Ishikawa (cell line): ENCODE results near the gene MEGF11.

Experiments used
- CEBPB ChIP-seq: IDR thresholded peaks from 2 replicates; pipeline ENCODE4 v1.6.1; 2012
- CREB1 ChIP-seq: IDR thresholded peaks from 2 replicates; pipeline ENCODE4 v1.6.1; 2012; ENCODE audit warnings: low read depth
- EGR1 ChIP-seq: IDR thresholded peaks from 2 replicates; pipeline ENCODE4 v1.6.1; 2012
- EP300 ChIP-seq: IDR thresholded peaks from 2 replicates; pipeline ENCODE4 v1.6.1; 2012; ENCODE audit warnings: borderline replicate concordance
- FOXM1 ChIP-seq: IDR thresholded peaks from 2 replicates; pipeline ENCODE4 v1.6.1; 2012; ENCODE audit warnings: low read depth, borderline replicate concordance
- NFIC ChIP-seq: IDR thresholded peaks from 2 replicates; pipeline ENCODE4 v1.6.1; 2012
- RAD21 ChIP-seq: IDR thresholded peaks from 2 replicates; pipeline ENCODE4 v1.6.1; 2012; ENCODE audit warnings: low read depth
- TAF1 ChIP-seq: IDR thresholded peaks from 2 replicates; pipeline ENCODE4 v1.6.1; 2012; ENCODE audit warnings: low read depth, mild to moderate bottlenecking
- TCF12 ChIP-seq: IDR thresholded peaks from 2 replicates; pipeline ENCODE4 v1.6.1; 2012; ENCODE audit warnings: low read depth
- TEAD4 ChIP-seq: IDR thresholded peaks from 2 replicates; pipeline ENCODE4 v1.6.1; 2012
- YY1 ChIP-seq: IDR thresholded peaks from 2 replicates; pipeline ENCODE4 v1.6.1; 2012; ENCODE audit warnings: low read depth
- ZBTB7A ChIP-seq: IDR thresholded peaks from 2 replicates; pipeline ENCODE4 v1.6.1; 2012; ENCODE audit warnings: low read depth
- TF ChIP-seq, protein P1 (sequence below): IDR thresholded peaks from 2 replicates; pipeline ENCODE4 v1.6.1; 2012; ENCODE audit warnings: low read depth, mild to moderate bottlenecking
- TF ChIP-seq, protein P2 (sequence below): IDR thresholded peaks from 2 replicates; pipeline ENCODE4 v1.6.1; 2012
- TF ChIP-seq, protein P3 (sequence below): IDR thresholded peaks from 2 replicates; pipeline ENCODE4 v1.6.1; 2012

The MEGF11 gene

DNA sequence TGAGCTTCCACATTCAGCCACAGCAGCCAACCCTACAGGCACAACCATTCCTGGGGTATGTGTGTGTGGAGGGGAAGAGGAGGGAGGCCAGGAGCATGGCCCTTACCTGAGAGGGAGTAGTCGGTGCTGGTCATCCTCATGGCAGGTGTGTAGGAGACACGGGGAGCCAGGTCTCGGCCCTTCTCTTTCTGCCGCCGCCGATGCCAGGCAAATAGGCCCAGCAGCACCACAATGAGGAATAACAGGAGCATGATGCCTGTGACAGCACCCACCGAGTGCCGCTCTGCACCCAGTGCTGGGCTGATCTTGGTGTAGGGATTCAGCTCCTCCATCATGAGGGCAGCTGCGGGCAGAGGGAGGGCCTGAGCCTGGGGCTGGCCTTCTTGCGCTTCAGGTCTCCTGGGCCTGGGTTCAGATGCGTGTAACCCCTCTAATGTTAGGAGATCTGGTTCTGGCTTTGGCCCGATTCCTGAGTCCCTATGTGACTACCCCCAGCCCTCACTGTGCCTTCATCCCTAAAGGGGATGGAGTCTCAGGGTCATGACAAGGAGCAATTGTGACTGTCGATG lies 339.8 kb downstream of the MEGF11 start:
- TF ChIP-seq TAF1 (no peak), RAD21 (no peak), ZBTB7A (no peak), CREB1 (no peak), TEAD4 (no peak)
- TF ChIP-seq, protein P1, sequence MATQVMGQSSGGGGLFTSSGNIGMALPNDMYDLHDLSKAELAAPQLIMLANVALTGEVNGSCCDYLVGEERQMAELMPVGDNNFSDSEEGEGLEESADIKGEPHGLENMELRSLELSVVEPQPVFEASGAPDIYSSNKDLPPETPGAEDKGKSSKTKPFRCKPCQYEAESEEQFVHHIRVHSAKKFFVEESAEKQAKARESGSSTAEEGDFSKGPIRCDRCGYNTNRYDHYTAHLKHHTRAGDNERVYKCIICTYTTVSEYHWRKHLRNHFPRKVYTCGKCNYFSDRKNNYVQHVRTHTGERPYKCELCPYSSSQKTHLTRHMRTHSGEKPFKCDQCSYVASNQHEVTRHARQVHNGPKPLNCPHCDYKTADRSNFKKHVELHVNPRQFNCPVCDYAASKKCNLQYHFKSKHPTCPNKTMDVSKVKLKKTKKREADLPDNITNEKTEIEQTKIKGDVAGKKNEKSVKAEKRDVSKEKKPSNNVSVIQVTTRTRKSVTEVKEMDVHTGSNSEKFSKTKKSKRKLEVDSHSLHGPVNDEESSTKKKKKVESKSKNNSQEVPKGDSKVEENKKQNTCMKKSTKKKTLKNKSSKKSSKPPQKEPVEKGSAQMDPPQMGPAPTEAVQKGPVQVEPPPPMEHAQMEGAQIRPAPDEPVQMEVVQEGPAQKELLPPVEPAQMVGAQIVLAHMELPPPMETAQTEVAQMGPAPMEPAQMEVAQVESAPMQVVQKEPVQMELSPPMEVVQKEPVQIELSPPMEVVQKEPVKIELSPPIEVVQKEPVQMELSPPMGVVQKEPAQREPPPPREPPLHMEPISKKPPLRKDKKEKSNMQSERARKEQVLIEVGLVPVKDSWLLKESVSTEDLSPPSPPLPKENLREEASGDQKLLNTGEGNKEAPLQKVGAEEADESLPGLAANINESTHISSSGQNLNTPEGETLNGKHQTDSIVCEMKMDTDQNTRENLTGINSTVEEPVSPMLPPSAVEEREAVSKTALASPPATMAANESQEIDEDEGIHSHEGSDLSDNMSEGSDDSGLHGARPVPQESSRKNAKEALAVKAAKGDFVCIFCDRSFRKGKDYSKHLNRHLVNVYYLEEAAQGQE = no peak

DNA sequence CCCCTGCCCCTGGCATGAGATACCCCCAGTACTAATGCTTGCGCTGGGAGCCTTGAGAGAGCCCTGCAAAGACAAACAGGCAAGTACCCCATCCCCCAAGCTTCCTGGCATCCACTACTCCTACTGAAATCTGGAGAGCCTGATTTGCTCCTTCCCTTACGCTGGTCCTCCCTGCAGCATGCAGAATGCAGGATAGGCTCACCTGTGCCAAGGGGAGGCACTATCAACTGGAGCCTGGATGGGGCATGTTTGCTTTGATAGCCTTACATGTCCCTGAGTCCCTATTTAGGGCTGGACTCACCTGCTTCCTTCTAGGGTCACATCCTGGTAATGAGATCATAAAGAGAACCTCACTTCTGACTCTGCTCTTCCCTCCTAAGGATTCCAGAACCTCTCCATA lies 341.3 kb downstream of the MEGF11 start:
- no peak for TF ChIP-seq TAF1
- TF ChIP-seq, protein P2, sequence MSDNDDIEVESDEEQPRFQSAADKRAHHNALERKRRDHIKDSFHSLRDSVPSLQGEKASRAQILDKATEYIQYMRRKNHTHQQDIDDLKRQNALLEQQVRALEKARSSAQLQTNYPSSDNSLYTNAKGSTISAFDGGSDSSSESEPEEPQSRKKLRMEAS = no peak

DNA sequence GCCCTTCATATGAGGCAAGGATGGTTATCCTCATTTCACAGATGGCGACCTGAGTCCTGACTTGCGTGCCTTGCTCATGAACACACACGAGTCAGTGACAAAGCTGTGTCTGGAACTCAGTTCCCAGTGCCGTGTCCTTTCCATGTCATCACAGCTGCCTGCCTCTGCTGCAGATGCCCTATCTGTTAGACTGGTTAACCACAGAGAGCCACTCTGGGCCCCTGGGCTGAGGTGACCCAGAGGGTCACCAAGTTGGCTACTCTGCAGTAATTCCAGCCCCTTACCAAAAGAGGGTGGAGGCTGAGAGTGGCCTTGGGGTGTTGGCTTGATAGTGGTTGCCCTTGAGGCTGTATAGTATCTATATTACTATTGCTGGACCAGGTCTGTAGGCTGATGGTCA lies 343.2 kb downstream of the MEGF11 start:
- TF ChIP-seq, protein P1 = no peak
- TF ChIP-seq TEAD4 (no peak), CREB1 (no peak), NFIC (no peak)

DNA sequence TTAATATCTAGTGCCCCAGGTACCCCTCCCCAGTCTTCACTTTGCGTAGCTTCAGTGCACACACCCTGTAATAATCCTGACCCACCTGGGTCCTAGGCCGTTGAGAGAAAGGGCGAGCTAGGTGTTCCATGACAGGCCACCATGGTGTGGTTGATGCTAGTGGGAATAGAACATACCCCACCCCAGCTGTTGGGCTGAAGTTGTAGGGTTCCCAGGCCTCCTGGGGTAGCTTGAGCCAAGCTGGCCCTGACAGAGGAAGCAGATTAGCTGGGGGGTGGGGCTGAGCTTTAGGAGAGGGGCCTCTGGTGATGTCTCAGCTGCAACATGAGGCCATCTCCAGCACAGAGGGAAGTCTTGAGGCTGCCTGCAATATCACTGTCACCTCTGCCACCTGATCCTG lies 343.7 kb downstream of the MEGF11 start:
- TF ChIP-seq ZBTB7A (no peak), RAD21 (no peak), TEAD4 (no peak), CEBPB (no peak)
- TF ChIP-seq, protein P1 = no peak
- TF ChIP-seq, protein P2 = no peak

DNA sequence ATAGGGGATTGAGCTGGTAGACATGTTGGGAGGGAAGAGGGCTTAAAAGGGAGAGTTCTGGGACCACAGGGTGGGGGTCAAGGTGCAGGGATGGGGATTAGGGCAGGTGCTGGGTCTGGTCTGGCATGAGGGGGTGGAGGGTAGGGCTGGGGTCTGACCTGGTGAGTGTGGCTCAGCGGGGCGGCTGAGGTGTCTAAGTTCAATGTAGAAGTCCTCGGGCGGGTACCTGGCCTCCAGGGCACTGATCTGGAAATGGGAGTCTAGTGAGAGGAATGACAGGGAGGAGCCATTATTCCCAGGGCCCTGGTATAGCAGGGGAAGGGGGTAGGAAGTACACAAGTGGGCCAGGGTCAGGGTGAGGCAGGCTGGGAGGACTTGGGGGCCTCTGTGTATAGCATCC lies 344.7 kb downstream of the MEGF11 start:
- TF ChIP-seq YY1 (no peak), RAD21 (no peak)

DNA sequence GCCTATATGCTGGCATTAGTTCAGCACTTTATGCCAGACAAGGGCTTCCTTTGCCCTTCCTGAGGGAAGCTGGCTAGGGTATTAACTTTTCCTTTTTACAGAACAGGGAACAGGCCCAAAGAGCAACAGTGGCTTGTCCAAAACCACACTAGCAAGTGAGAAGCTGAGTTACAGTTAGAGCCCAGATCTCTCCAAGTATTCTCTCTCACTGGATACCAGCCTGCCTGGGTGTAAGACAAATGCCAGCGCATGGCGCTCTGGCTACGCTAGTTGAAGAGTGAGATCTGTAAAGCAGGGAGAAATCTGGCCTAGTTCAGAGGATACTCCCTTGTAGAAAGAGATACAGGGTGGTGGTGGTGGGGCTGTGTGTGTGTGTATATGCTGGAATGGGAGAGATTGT lies 345.9 kb downstream of the MEGF11 start:
- TF ChIP-seq CREB1 (no peak), TAF1 (no peak), TCF12 (no peak), ZBTB7A (no peak), CEBPB (no peak), YY1 (no peak), EGR1 (no peak), TEAD4 (no peak), FOXM1 (no peak), EP300 (no peak), RAD21 (no peak), NFIC (no peak)
- TF ChIP-seq, protein P2 = no peak
- TF ChIP-seq, protein P3, sequence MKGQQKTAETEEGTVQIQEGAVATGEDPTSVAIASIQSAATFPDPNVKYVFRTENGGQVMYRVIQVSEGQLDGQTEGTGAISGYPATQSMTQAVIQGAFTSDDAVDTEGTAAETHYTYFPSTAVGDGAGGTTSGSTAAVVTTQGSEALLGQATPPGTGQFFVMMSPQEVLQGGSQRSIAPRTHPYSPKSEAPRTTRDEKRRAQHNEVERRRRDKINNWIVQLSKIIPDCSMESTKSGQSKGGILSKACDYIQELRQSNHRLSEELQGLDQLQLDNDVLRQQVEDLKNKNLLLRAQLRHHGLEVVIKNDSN = no peak
- TF ChIP-seq, protein P1 = no peak
